OCI-LY7 (cell line): Measurements from ENCODE around the gene NCS1. TPM values are rescaled to one million over a fixed set of nuclear protein-coding genes. Genes with fewer than 3 reads are reported as not detected.

Experiments
- BruUV-seq: library from RNA; stranded (reverse); fragments of 400-500 nt; replicated peaks from 2 replicates; lab custom pipeline; 2021; lab: Mats Ljungman, UMichigan
- CTCF ChIA-PET: fragments of 300-600 bp; sonication (Branson Sonifier 250); formaldehyde crosslinking; loops from one replicate; lab custom pipeline; 2022; ENCODE audit warnings: antibody characterized with exemption; ENCODE audit not compliant: unreplicated experiment; lab: Charles Lee
- POLR2A ChIA-PET: fragments of 300-600 bp; sonication (Branson Sonifier 250); formaldehyde crosslinking; loops from one replicate; lab custom pipeline; 2022; ENCODE audit warnings: antibody characterized with exemption; lab: Charles Lee
- DNase-seq: peaks from one replicate; pipeline ENCODE4 v3.0.0-alpha.2; 2015; ENCODE audit warnings: low spot score
- H2AFZ ChIP-seq: fragments of 200-600 bp; sonication (generic), shearing (Covaris generic); 2 replicates; pipeline ENCODE4 v1.6.1; 2014; ENCODE audit warnings: mild to moderate bottlenecking, antibody characterized with exemption, low read length, moderate library complexity
- H3K27ac ChIP-seq: fragments of 200-600 bp; sonication (generic); 2 replicates; pipeline ENCODE4 v1.5.1; 2014; ENCODE audit warnings: mixed run types, low read depth, mild to moderate bottlenecking, moderate library complexity, low read length, inconsistent platforms; ENCODE audit not compliant: poor library complexity, severe bottlenecking
- H3K36me3 ChIP-seq: fragments of 200-600 bp; sonication (generic); 2 replicates; pipeline ENCODE4 v1.6.1; 2014; ENCODE audit warnings: mild to moderate bottlenecking, antibody characterized with exemption, low read length, moderate library complexity, mixed read lengths; ENCODE audit not compliant: insufficient read depth
- H3K4me1 ChIP-seq: fragments of 200-600 bp; sonication (generic); 2 replicates; pipeline ENCODE4 v1.5.1; 2014; ENCODE audit warnings: mild to moderate bottlenecking, low read length; ENCODE audit not compliant: insufficient read depth, poor library complexity, severe bottlenecking
- H3K4me2 ChIP-seq: fragments of 200-600 bp; sonication (generic); 2 replicates; pipeline ENCODE4 v1.6.1; 2014; ENCODE audit warnings: mild to moderate bottlenecking, low read length
- H3K4me3 ChIP-seq: fragments of 200-600 bp; sonication (generic); 2 replicates; pipeline ENCODE4 v1.5.1; 2014; ENCODE audit warnings: mild to moderate bottlenecking, low read depth, low read length; ENCODE audit not compliant: poor library complexity, severe bottlenecking
- H3K79me2 ChIP-seq: fragments of 200-600 bp; sonication (generic); 2 replicates; pipeline ENCODE4 v1.6.1; 2016; ENCODE audit warnings: low read depth, mild to moderate bottlenecking, low read length, moderate library complexity, mixed read lengths; ENCODE audit not compliant: insufficient read depth
- H3K9me2 ChIP-seq: fragments of 200-600 bp; sonication (generic); 2 replicates; pipeline ENCODE4 v1.6.1; 2016; ENCODE audit warnings: mild to moderate bottlenecking, low read length, mixed read lengths; ENCODE audit not compliant: insufficient read depth
- H3K9me3 ChIP-seq: fragments of 200-600 bp; sonication (generic); 2 replicates; pipeline ENCODE4 v1.6.1; 2014; ENCODE audit warnings: mild to moderate bottlenecking, mixed run types, low read length, mixed read lengths
- H4K20me1 ChIP-seq: fragments of 200-600 bp; sonication (generic); 2 replicates; pipeline ENCODE4 v1.6.1; 2014; ENCODE audit warnings: mild to moderate bottlenecking, antibody characterized with exemption, low read length, moderate library complexity, mixed read lengths; ENCODE audit not compliant: insufficient read depth
- CTCF ChIP-seq: fragments of 200-600 bp; sonication (generic); conservative IDR thresholded peaks from 2 replicates; pipeline ENCODE4 v1.5.1; 2014; ENCODE audit warnings: mild to moderate bottlenecking, antibody characterized with exemption, low read length, moderate library complexity, mixed read lengths
- EZH2phosphoT487 ChIP-seq: fragments of 200-600 bp; sonication (generic); IDR thresholded peaks from 2 replicates; pipeline ENCODE4 v1.6.1; 2018; ENCODE audit warnings: low read depth, borderline replicate concordance, mild to moderate bottlenecking, mixed run types, antibody characterized with exemption, low read length, moderate library complexity, mixed read lengths
- intact Hi-C: fragments of 100-400 bp; cut with micrococcal nuclease; formaldehyde crosslinking; loops from one replicate; pipeline ENCODE4 v1.10.0; 2022; ENCODE audit not compliant: unreplicated experiment
- total RNA-seq, 2 experiments: library from RNA; depleted of rRNA in 1 of 2; stranded (reverse); fragments of >200 nt in 1 of 2; shearing (Covaris generic) in 1 of 2; gene quantifications; 2 replicates each; pipeline ENCODE4 v1.2.3, GENCODE V29; 2014 to 2022

The NCS1 gene
- total RNA-seq, 2 experiments from 2014 or later = not detected

DNA sequence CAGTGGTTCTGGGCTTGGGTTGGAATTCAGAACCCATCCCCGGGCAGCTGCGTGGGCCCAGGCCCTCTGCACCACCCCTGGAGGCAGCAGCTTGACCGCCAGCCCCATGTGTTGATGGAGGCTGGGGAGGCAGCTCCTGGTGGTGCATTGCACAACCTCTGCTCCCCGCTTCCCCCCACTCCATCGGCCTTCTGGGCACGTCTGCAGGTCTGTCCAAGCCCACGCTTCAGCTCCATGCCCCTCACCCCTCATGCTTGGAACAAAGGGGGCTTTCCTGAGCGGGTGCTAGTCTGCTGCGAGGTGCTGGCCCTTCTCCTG lies 1.4 kb downstream of the NCS1 start:
- no peaks in the 10 kb centered on the region for H3K9me3 ChIP-seq
- H3K27ac ChIP-seq = no peak overlapping the region
- POLR2A ChIA-PET = no interaction called here
- no peaks in the 10 kb centered on the region for H3K4me1 ChIP-seq
- no peak for TF ChIP-seq EZH2phosphoT487
- TF ChIP-seq CTCF = no peak
- no peaks in the 10 kb centered on the region for H3K9me2 ChIP-seq
- intact Hi-C loops = no loop called here
- DNase-seq = no peak
- BruUV-seq = no TSS peak
- no peaks in the 10 kb centered on the region for H3K36me3 ChIP-seq
- no peaks in the 10 kb centered on the region for H4K20me1 ChIP-seq
- CTCF ChIA-PET = no interaction called here
- H3K4me2 ChIP-seq = no peak overlapping the region
- no peak overlapping the region for H3K4me3 ChIP-seq
- no peaks in the 10 kb centered on the region for H3K79me2 ChIP-seq
- H2AFZ ChIP-seq = no peak overlapping the region

GRCh38 chr9:130174025-130174424 lies 1.8 kb downstream of the NCS1 start:
- CTCF ChIA-PET = no interaction called here
- Histone ChIP-seq H3K27ac (no peak overlapping the region), H3K9me2 (no peaks in the 10 kb centered on the region), H3K4me2 (no peak overlapping the region), H3K4me1 (no peaks in the 10 kb centered on the region), H4K20me1 (no peaks in the 10 kb centered on the region), H3K36me3 (no peaks in the 10 kb centered on the region), H3K79me2 (no peaks in the 10 kb centered on the region), H3K4me3 (no peak overlapping the region), H3K9me3 (no peaks in the 10 kb centered on the region), H2AFZ (no peak overlapping the region)
- BruUV-seq = no TSS peak
- TF ChIP-seq CTCF (no peak), EZH2phosphoT487 (no peak)
- POLR2A ChIA-PET = no interaction called here
- DNase-seq = no peak
- intact Hi-C loops = no loop called here

GRCh38 chr9:130174920-130175321 lies 2.7 kb downstream of the NCS1 start:
- Histone ChIP-seq H4K20me1 (no peaks in the 10 kb centered on the region), H2AFZ (no peak overlapping the region), H3K9me3 (no peaks in the 10 kb centered on the region), H3K36me3 (no peaks in the 10 kb centered on the region), H3K27ac (no peak overlapping the region), H3K4me2 (no peak overlapping the region), H3K4me1 (no peaks in the 10 kb centered on the region), H3K4me3 (no peak overlapping the region), H3K79me2 (no peaks in the 10 kb centered on the region), H3K9me2 (no peaks in the 10 kb centered on the region)
- no peak for TF ChIP-seq EZH2phosphoT487
- no peak for TF ChIP-seq CTCF
- DNase-seq = no peak
- ChIA-PET CTCF (no interaction called here), POLR2A (no interaction called here)
- intact Hi-C loops = no loop called here
- no TSS peak for BruUV-seq
